MG63 (cell line): ENCODE data around the gene CYBRD1. TPM values are rescaled to one million over a fixed set of nuclear protein-coding genes. Genes with fewer than 3 reads are reported as not detected.

Source experiments
- DNase-seq: peaks from one replicate; pipeline ENCODE4 v3.0.0-alpha.2; 2020
- H3K27me3 ChIP-seq: fragments of 250-450 bp; sonication (Bioruptor Pico); 2 replicates; pipeline ENCODE4 v1.5.1; 2020; ENCODE audit warnings: mild to moderate bottlenecking, moderate library complexity
- H3K36me3 ChIP-seq: fragments of 250-450 bp; sonication (Bioruptor Pico); 2 replicates; pipeline ENCODE4 v1.5.1; 2020; ENCODE audit warnings: mild to moderate bottlenecking, moderate library complexity
- H3K4me3 ChIP-seq: fragments of 250-450 bp; sonication (Bioruptor Pico); 2 replicates; pipeline ENCODE4 v1.5.1; 2020; ENCODE audit warnings: mild to moderate bottlenecking, moderate library complexity
- H3K9me3 ChIP-seq: fragments of 250-450 bp; sonication (Bioruptor Pico); 2 replicates; pipeline ENCODE4 v1.5.1; 2020; ENCODE audit warnings: mild to moderate bottlenecking, moderate library complexity
- total RNA-seq: library from RNA; depleted of rRNA; stranded (reverse); fragments of >200 nt; shearing (Covaris generic); gene quantifications from 2 replicates; pipeline ENCODE4 v1.2.3, GENCODE V29; 2014; ENCODE audit warnings: low replicate concordance

The CYBRD1 gene
- total RNA-seq, 1 experiment from 2014 or later: 56.3 TPM

- H3K36me3 ChIP-seq: no peaks in the 10 kb centered on the region
- DNase-seq: no peak
- no peaks in the 10 kb centered on the region for H3K9me3 ChIP-seq
- H3K4me3 ChIP-seq: no peak overlapping the region
- no peaks in the 10 kb centered on the region for H3K27me3 ChIP-seq
Observed at GRCh38 chr2:171568089-171568488, 45.8 kb downstream of the CYBRD1 start.

- no peaks in the 10 kb centered on the region for H3K9me3 ChIP-seq
- no peaks in the 10 kb centered on the region for H3K36me3 ChIP-seq
- no peaks in the 10 kb centered on the region for H3K27me3 ChIP-seq
- DNase-seq: no peak
- no peak overlapping the region for H3K4me3 ChIP-seq
Observed at GRCh38 chr2:171571721-171572120, 49.4 kb downstream of the CYBRD1 start.

GRCh38 chr2:171574149-171574795 lies 52.0 kb downstream of the CYBRD1 start:
- Histone ChIP-seq H3K36me3 (no peaks in the 10 kb centered on the region), H3K9me3 (no peaks in the 10 kb centered on the region), H3K27me3 (no peaks in the 10 kb centered on the region), H3K4me3 (no peak overlapping the region)
- DNase-seq: peak; percentile 71

GRCh38 chr2:171575606-171576005 lies 53.3 kb downstream of the CYBRD1 start:
- H3K27me3 ChIP-seq: no peaks in the 10 kb centered on the region
- no peak for DNase-seq
- no peaks in the 10 kb centered on the region for H3K9me3 ChIP-seq
- H3K36me3 ChIP-seq: no peaks in the 10 kb centered on the region
- no peak overlapping the region for H3K4me3 ChIP-seq

- no peak for DNase-seq
- H3K9me3 ChIP-seq: no peaks in the 10 kb centered on the region
- H3K27me3 ChIP-seq: no peaks in the 10 kb centered on the region
- H3K4me3 ChIP-seq: no peak overlapping the region
- no peaks in the 10 kb centered on the region for H3K36me3 ChIP-seq
Observed at GRCh38 chr2:171578127-171578803, 56.0 kb downstream of the CYBRD1 start.

DNA sequence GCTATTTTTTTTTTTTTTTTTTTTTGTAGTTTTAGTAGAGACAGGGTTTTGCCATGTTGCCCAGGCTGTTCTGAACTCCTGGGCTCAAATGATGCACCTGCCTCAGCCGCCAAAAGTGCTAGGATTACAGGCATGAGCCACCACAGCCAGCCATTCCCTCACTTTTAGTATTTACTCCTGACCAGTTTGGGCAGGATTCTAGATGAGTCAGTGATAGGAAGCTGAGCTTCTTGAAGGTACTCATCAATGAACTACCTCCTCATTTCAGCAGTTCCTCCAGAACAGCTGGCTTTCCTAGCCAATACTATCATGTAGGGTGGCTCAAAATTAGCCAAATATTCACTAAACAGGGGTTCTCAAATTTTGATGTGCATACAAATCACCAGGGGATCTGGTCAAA lies 57.2 kb downstream of the CYBRD1 start:
- Histone ChIP-seq H3K4me3 (no peak overlapping the region), H3K36me3 (no peaks in the 10 kb centered on the region), H3K27me3 (no peaks in the 10 kb centered on the region), H3K9me3 (no peaks in the 10 kb centered on the region)
- peak; percentile 11 for DNase-seq

- Histone ChIP-seq H3K9me3 (no peaks in the 10 kb centered on the region), H3K4me3 (no peak overlapping the region), H3K36me3 (no peaks in the 10 kb centered on the region), H3K27me3 (no peaks in the 10 kb centered on the region)
- peak; percentile 71 for DNase-seq
Observed at GRCh38 chr2:171583566-171583965, 61.3 kb downstream of the CYBRD1 start.

- Histone ChIP-seq H3K27me3 (no peaks in the 10 kb centered on the region), H3K4me3 (no peak overlapping the region), H3K9me3 (no peaks in the 10 kb centered on the region), H3K36me3 (no peaks in the 10 kb centered on the region)
- no peak for DNase-seq
Observed at GRCh38 chr2:171584001-171584400, 61.7 kb downstream of the CYBRD1 start.

- Histone ChIP-seq H3K4me3 (no peak overlapping the region), H3K27me3 (no peaks in the 10 kb centered on the region), H3K36me3 (no peaks in the 10 kb centered on the region), H3K9me3 (no peaks in the 10 kb centered on the region)
- no peak for DNase-seq
Observed at GRCh38 chr2:171587132-171587531, 64.9 kb downstream of the CYBRD1 start.

DNA sequence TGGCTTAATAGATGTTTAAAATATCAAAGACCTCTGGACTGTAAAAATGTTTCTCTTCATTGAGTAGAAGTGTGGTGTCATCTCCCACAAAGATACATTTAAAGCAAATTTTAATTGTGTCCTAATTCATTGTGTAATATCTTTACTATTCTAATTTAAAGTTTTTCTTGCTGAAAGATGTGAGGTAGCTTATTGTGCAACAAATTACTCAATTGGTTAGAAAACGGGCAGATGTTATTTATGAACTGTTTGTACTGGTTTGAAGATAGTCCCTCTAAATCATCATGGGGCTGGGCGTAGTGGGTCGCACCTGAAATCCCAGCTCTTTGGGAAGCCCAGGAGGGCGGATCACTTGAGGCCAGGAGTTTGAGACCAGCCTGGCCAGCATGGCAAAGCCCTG lies 65.3 kb downstream of the CYBRD1 start:
- H3K4me3 ChIP-seq: no peak overlapping the region
- no peaks in the 10 kb centered on the region for H3K9me3 ChIP-seq
- DNase-seq: no peak
- no peaks in the 10 kb centered on the region for H3K27me3 ChIP-seq
- no peaks in the 10 kb centered on the region for H3K36me3 ChIP-seq

- DNase-seq: no peak
- no peaks in the 10 kb centered on the region for H3K9me3 ChIP-seq
- no peaks in the 10 kb centered on the region for H3K27me3 ChIP-seq
- H3K36me3 ChIP-seq: no peaks in the 10 kb centered on the region
- no peak overlapping the region for H3K4me3 ChIP-seq
Observed at GRCh38 chr2:171590116-171590515, 67.8 kb downstream of the CYBRD1 start.

- H3K9me3 ChIP-seq: no peaks in the 10 kb centered on the region
- H3K36me3 ChIP-seq: no peaks in the 10 kb centered on the region
- no peak overlapping the region for H3K4me3 ChIP-seq
- DNase-seq: no peak
- H3K27me3 ChIP-seq: no peaks in the 10 kb centered on the region
Observed at GRCh38 chr2:171592036-171592555, 69.8 kb downstream of the CYBRD1 start.

GRCh38 chr2:171595456-171595855 lies 73.2 kb downstream of the CYBRD1 start:
- Histone ChIP-seq H3K4me3 (no peak overlapping the region), H3K36me3 (no peaks in the 10 kb centered on the region), H3K27me3 (no peaks in the 10 kb centered on the region; the same call in 1 of the 2 replicates), H3K9me3 (no peaks in the 10 kb centered on the region)
- DNase-seq: no peak

GRCh38 chr2:171595896-171596295 lies 73.6 kb downstream of the CYBRD1 start:
- Histone ChIP-seq H3K36me3 (no peaks in the 10 kb centered on the region), H3K27me3 (no peaks in the 10 kb centered on the region; the same call in 1 of the 2 replicates), H3K4me3 (no peak overlapping the region), H3K9me3 (no peaks in the 10 kb centered on the region)
- peak; percentile 56 for DNase-seq

- H3K4me3 ChIP-seq: no peak overlapping the region
- no peaks in the 10 kb centered on the region for H3K9me3 ChIP-seq
- DNase-seq: peak; percentile 47
- no peaks in the 10 kb centered on the region for H3K36me3 ChIP-seq
- H3K27me3 ChIP-seq: no peaks in the 10 kb centered on the region; the same call in 1 of the 2 replicates
Observed at GRCh38 chr2:171598713-171599319, 76.5 kb downstream of the CYBRD1 start.

DNA sequence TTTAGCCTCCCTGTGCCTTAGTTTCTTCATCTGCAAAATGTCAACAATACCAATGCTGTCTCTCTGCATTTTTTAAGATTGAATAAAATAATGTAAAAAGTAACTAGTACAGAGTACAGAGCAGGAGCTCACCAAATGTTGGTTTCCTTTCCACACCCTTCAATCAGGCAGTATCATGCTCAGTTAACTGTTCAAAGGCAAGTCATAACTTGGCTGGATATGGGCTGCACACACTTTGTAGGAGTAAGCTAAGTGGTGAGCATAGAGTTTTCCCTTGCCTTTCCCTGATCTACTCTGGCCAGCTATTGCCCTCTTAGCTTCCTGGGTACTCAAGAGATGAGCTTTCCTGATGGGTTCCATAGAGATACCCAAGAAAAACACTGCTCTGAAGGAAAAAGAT lies 77.9 kb downstream of the CYBRD1 start:
- H3K36me3 ChIP-seq: no peaks in the 10 kb centered on the region
- no peak for DNase-seq
- no peaks in the 10 kb centered on the region for H3K9me3 ChIP-seq
- H3K4me3 ChIP-seq: no peak overlapping the region
- H3K27me3 ChIP-seq: no peaks in the 10 kb centered on the region; the same call in 1 of the 2 replicates

GRCh38 chr2:171602352-171602751 lies 80.1 kb downstream of the CYBRD1 start:
- no peak for DNase-seq
- H3K9me3 ChIP-seq: no peaks in the 10 kb centered on the region
- no peaks in the 10 kb centered on the region; the same call in 1 of the 2 replicates for H3K27me3 ChIP-seq
- H3K4me3 ChIP-seq: no peak overlapping the region
- H3K36me3 ChIP-seq: no peaks in the 10 kb centered on the region
